ENCODE results near the gene PLA2G6. TPM values are rescaled to one million over a fixed set of nuclear protein-coding genes. Genes with fewer than 3 reads are reported as not detected.

PLA2G6 gene
- total and polyA plus RNA-seq, 2 of the 13 experiments (the other 11 are each of a cell fraction or from before 2014, with no cell fraction given), result 4.8 to 11.5 TPM

GRCh38 chr22:38187413-38188212 lies 6.0 kb upstream of the PLA2G6 start (continued):
- TF ChIP-seq NFE2 (CRISPR knock-in tag; IDR thresholded peaks at IDR 0.05) (no peak), ETV6 (CRISPR knock-in tag; conservative IDR thresholded peaks at IDR 0.05) (no peak), CC2D1A (CRISPR knock-in tag; IDR thresholded peaks at IDR 0.05) (no peak), ZNF460 (CRISPR knock-in tag; IDR thresholded peaks at IDR 0.05; ENCODE audit: borderline replicate concordance) (no peak), E2F1 (CRISPR knock-in tag; IDR thresholded peaks at IDR 0.05) (0 out of 2 replicates have a peak, but pooled peaks have one; percentile 22), FOXP4 (CRISPR knock-in tag; IDR thresholded peaks at IDR 0.05) (peak; percentile 89), HNF4G (IDR thresholded peaks at IDR 0.05; ENCODE audit: borderline replicate concordance, low read depth, low read length) (no peak), HNF4G (CRISPR knock-in tag; IDR thresholded peaks at IDR 0.05; ENCODE audit: borderline replicate concordance, low read depth) (no peak), HNF4A (CRISPR knock-in tag; IDR thresholded peaks at IDR 0.05) (no peak), HOXA3 (CRISPR knock-in tag; IDR thresholded peaks at IDR 0.05) (no peak), KLF12 (CRISPR knock-in tag; IDR thresholded peaks at IDR 0.05; ENCODE audit: borderline replicate concordance) (no peak), ATF1 (CRISPR knock-in tag; IDR thresholded peaks at IDR 0.05) (no peak), NFIC (IDR thresholded peaks at IDR 0.05; ENCODE audit: low read length) (peak; percentile 54; the same call in 1 of the 2 replicates), ZGPAT (CRISPR knock-in tag; IDR thresholded peaks at IDR 0.05) (peak; percentile 24; the same call in 1 of the 2 replicates), SATB2 (CRISPR knock-in tag; IDR thresholded peaks at IDR 0.05) (no peak), NR2F6 (IDR thresholded peaks at IDR 0.05) (peak; percentile 83), NR2F6 (CRISPR knock-in tag; IDR thresholded peaks at IDR 0.05) (peak; percentile 67), ZNF564 (CRISPR knock-in tag; IDR thresholded peaks at IDR 0.05) (no peak), MNT (IDR thresholded peaks at IDR 0.05) (0 out of 2 replicates have a peak, but pooled peaks have one; percentile 7), GMEB2 (CRISPR knock-in tag; IDR thresholded peaks at IDR 0.05; ENCODE audit: low read depth) (no peak), HDAC1 (CRISPR knock-in tag; IDR thresholded peaks at IDR 0.05) (0 out of 2 replicates have a peak, but pooled peaks have one; percentile 29), ATF4 (CRISPR knock-in tag; IDR thresholded peaks at IDR 0.05) (peak in 1 of 2 experiments; percentile 60; a peak in 1 of 4 replicates)
